Mammary epithelial cell (primary cell): Measurements from ENCODE around the gene CWH43.

Experiments
- EZH2 ChIP-seq: IDR thresholded peaks from 2 replicates; pipeline ENCODE4 v1.6.1; 2012; ENCODE audit warnings: low read length, inconsistent platforms, borderline replicate concordance
- TF ChIP-seq, protein P1 (sequence below), 2 donors: IDR thresholded peaks in 1 of 2; conservative IDR thresholded peaks in 1 of 2; 2 replicates each; pipeline ENCODE4 v1.5.1; 2011 to 2012; ENCODE audit warnings: inconsistent platforms in 2 of 2, low read length in 2 of 2, mild to moderate bottlenecking in 2 of 2, control low read depth in 1 of 2, low read depth in 1 of 2; ENCODE audit not compliant: insufficient read depth in 1 of 2; ENCODE audit errors: extremely low read depth in 1 of 2

DNA sequence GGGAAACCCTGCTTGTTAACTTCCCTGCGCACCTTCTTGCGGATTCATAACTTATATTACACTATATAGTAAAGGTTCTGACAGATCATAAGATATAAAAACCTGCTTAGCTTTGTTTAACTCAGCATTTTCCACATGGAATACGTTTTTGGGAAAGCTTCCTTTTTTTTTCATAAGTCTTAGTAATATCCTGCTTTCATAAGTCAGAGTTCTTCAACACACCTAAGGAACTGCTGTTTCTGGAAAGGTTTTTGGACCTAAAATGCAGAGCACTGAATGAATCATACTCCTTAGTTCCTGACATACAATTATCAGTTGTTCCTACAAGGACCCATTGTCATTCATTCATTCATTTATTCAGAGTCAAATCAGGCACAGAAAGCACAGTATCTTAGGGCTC, 47.2 kb upstream of the CWH43 start:
- TF ChIP-seq, protein P1, sequence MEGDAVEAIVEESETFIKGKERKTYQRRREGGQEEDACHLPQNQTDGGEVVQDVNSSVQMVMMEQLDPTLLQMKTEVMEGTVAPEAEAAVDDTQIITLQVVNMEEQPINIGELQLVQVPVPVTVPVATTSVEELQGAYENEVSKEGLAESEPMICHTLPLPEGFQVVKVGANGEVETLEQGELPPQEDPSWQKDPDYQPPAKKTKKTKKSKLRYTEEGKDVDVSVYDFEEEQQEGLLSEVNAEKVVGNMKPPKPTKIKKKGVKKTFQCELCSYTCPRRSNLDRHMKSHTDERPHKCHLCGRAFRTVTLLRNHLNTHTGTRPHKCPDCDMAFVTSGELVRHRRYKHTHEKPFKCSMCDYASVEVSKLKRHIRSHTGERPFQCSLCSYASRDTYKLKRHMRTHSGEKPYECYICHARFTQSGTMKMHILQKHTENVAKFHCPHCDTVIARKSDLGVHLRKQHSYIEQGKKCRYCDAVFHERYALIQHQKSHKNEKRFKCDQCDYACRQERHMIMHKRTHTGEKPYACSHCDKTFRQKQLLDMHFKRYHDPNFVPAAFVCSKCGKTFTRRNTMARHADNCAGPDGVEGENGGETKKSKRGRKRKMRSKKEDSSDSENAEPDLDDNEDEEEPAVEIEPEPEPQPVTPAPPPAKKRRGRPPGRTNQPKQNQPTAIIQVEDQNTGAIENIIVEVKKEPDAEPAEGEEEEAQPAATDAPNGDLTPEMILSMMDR (conservative IDR thresholded peaks at IDR 0.05 in 1 of 2, IDR thresholded peaks at IDR 0.05 in 1 of 2; ENCODE audit: extremely low read depth in 1 of 2, insufficient read depth in 1 of 2, low read depth in 1 of 2, low read length in 2 of 2), result no peak
- TF ChIP-seq EZH2, result no peak
